HL-60/S4 treated with phorbol 12-myristate 13-acetate at 8.2 ng/mL for 4 days and 3 days (cell line): ENCODE results near the gene MC1R.
"Not testable (repeated sequence)": the region's sequence is repeated elsewhere in the genome, so short reads cannot be mapped to it uniquely, and the experiment has no call there.

Experiments used
- in situ Hi-C: fragments of 300-500 bp; cut with MboI; formaldehyde crosslinking; loops from 2 replicates; pipeline ENCODE4 v1.15.0; 2022; ENCODE audit warnings: low sequenced_read_pairs

Gene MC1R

DNA sequence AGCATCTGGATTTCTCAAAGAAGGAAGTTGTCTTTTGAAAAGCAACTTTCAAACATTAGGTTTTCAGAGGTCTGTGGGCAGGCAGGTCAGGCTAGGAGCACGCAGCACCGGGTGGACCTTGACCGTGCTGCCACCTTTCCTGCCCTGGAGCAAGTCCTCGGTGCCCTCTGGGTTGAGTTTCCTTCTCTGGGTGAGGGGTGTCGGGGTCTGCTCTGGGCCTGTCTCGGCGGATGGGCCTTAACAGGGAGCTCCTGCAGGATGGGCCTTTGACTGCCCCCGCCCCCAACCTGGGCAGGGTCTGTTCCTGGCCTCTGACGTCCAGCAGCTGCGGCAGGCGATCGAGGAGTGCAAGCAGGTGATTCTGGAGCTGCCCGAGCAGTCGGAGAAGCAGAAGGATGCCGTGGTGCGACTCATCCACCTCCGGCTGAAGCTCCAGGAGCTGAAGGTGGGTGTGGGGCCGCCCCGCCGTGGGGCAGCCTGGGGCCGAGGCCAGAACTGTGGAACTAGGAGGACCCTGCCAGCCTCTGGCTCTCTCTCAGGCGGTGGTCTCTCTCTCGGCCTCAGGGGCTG, 38.6 kb downstream of the MC1R start:
- in situ Hi-C loops: no loop called here

DNA sequence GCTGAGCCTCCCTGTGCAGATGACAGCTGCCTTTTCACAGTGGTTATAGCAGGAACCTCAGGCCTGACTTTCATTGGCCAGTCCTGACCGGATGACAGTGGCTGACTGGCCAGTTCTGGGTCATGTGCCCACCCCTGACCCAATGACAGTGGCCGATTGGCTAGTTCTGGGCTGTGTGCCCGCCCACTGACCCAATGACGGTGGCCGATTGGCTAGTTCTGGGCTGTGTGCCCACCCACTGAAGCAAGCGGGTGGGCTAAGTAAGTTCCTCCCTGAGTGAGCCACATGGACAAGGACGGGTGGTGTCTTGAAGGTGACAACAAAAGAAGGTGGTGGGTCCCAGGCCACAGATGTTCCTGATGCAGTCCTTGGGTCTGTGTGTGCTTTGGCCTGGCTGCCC, 39.4 kb downstream of the MC1R start:
- in situ Hi-C loops: no loop called here

DNA sequence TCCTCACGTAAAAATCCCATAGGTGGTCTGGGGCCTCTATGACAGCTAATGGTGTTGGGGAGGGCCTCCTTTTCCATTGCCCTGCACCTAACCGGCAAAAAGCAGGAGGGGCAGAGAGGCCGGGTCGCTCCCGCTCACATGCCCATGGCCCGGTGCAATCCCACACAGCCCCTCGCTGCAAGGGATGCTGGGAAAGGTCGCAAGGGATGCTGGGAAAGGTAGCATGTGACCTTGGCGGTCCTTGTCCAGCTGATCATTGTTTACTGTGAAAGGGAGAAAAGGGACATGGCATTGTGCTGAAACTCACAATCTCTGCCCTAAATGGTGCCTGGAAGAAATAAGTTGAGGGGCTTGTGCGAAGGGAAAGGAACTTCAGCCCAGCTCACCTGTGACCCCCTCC, 39.9 kb downstream of the MC1R start:
- in situ Hi-C loops: no loop called here

DNA sequence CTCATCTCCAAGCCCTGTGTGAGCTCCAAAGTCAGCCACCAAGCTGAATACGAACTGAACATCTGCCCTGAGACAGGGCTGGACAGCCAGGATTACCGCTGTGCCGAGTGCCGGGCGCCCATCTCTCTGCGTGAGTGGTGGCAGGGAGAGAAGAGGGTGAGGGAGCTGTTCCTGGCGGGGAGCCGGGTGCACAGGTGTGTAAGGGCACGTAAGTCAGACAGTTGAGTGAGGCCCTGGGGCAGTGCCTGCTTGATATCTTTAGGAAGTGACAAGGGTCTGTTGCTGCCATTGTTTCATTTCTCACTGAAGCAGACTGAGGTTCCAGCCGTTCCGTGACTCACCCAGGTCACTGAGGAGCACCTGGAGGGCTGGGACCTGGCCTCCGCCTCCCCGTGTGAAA, 42.3 kb downstream of the MC1R start:
- in situ Hi-C loops: no loop called here

DNA sequence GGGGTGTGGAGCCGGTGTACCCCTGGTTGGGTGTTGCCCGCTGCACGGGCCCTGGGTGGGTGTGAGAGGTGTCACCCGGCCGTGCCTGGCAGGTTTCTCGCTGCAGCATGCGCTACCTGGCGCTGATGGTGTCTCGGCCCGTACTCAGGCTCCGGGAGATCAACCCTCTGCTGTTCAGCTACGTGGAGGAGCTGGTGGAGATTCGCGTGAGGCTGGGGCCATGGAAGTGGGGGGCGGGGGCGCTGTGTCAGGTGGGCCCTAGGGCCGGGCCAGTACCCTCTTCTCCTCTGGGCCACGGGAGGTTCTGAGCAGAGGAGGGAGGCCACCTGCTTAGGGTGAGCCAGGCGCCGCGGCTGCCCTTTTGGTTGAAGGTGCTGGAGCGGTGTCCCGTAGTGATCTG, 43.3 kb downstream of the MC1R start:
- in situ Hi-C loops: no loop called here

DNA sequence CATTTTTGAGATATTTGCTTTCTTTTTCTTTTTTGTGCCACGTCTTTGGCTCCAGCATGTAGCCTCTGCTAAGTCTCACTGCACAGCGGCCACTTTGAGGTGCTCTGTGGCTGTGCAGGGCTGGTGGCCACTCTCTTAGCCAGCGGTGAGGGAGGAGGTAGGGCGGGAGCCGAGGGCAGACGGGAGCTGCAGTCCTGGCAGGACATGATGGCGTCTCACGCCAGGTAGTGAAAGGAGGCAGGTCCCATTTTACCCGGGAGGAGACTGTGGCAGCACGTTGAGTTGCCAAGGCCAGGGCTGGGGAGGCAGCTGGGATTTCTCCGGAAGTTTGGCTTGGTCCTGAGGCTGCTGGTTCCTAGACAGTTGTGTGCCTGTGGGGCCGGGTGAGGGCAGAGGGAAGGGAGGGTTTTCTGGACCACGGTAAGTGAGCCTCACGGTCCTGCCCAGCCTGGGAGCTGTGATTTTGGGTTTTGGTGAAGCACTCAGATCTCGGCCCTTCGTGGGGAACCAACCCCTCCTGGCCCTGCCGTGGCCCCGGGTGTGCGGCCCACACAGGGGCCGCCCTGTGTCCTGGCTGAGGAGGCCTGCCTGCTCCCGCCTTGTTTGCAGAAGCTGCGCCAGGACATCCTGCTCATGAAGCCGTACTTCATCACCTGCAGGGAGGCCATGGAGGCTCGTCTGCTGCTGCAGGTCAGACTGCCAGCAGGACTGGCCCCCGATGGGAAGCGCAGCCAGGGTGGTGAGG, 44.3 kb downstream of the MC1R start:
- in situ Hi-C loops: no loop called here

DNA sequence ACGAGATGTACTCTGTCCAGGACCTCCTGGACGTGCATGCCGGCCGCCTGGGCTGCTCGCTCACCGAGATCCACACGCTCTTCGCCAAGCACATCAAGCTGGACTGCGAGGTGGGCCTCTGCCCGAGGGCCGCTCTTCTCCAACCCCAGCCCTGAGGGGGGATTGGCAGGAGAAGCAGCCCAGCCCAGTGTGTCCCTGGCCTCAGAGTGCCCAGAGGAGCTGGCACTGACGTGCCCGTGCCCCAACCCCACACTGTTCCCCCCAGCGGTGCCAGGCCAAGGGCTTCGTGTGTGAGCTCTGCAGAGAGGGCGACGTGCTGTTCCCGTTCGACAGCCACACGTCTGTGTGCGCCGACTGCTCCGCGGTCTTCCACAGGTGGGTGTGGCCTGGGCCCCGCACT, 45.5 kb downstream of the MC1R start:
- in situ Hi-C loops: no loop called here

DNA sequence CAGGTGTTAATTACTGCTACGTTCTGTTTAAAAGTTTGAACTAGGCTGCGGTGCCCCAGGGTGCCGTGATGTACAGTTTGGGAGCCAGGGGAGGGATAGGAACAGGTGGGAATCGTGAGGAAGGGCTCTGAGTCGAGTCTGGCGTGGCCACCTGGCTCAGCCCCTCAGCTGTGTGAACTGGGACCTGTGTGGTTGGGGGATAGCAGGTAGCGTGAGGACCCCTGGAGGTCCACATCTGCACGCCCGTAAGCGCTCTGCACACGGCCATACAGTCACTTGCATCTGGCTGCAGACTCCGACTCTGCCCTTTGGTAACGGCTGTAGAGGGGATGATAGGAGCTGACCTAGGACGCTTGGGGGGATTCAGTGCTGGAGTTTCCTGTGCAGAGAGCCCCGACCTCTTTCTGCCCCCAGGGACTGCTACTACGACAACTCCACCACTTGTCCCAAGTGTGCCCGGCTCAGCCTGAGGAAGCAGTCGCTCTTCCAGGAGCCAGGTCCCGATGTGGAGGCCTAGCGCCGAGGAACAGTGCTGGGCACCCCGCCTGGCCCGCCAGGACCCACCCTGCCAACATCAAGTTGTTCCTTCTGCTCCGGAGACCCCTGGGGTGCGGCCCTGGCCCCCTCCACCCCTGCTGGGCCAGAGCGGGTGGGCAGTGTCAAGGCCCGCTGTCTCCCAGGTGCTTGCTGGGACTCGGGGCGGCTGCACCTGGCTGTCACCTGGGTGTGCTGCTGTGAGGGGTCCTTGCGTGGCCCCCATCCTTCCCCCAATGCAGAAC, 47.0 kb downstream of the MC1R start:
- in situ Hi-C loops: no loop called here

DNA sequence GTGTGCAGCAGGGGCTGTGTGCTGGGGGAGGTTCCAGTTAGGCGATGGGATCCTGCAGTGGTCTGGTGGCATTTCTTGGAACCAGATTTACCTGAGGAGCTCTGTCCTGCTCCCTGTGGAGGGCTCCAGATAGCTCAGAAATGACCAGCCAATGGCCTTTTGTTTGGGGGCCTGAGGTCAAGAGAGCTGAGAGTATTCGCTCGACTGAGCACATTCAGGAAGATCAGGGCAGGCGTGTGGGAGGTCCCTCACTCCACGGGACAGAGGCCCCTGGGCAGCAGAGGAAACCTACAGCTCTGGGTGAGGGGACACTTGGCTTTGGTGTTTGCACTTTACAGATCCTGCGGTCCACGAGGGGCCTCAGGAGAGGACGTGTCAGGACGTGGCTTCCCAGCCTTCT, 48.1 kb downstream of the MC1R start:
- in situ Hi-C loops: no loop called here

DNA sequence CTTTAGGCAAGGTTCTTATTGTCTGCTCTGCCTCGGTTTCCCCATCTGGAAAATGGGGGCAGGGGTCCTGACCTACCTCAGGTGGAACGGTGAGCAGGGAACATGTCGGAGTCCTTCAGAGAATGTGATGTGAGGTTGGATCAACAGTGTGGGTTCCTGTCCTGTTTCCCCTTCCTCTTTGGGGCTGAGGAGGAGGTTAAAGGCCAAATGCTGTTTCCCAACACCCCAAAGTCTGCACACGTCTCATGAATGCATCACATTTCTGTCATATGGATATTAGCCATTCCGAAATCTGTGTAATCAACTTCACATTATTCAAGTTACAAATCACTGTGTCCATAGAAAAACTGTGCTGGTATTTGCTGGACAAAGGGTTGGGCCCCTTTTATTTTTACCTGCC, 48.8 kb downstream of the MC1R start:
- in situ Hi-C loops: not testable (repeated sequence)

DNA sequence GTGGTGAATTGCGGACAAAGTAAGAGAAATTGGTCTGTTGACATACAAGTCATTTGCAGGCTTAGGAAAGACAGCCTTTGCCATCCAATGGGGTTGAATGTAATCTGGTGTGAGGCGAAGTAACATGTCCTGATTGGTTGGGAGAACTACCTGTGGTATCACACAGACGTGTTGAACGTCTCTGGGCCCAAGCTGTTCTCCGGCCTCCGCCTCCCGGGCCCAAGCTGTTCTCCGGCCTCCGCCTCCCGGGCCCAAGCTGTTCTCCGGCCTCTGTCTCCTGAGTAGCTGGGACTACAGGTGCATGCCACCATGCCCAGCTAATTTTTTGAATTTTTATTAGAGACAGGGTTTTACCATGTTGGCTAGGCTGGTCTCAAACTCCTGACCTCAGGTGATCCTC, 49.4 kb downstream of the MC1R start:
- in situ Hi-C loops: not testable (repeated sequence)

DNA sequence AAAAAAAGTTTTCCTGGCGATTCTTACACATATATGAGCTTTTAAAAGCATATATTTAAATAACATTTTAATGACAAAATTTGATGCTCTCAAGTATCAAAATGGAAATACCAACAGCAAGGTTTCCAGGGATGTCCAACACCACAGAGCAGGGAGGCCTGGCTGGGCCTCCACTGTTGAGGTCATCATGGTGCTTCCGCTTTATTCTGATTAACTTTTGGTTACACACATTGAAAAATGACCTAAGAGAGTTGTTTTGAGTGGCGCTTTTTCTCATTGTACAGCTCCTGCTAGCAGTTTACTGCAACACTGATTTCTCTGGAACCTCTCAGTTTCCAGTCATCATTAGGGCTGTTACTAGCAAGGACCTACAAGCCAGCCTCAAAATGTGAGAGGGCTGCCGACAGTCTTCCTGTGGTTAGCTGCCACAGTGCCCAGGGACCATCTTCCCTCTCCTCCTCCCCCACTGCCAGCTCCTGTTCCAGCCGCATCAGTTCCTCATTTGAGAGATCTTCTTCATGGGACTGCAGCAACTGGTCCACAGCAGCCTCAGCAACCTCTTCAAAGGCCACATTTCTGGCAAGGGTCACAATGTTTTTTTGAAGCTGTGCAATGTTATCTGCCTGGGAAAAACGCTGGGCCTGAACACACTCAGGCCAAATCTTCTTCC, 51.2 kb downstream of the MC1R start:
- in situ Hi-C loops: no loop called here
